H9 (cell line): ENCODE data around the gene TCFL5. TPM values are rescaled to one million over a fixed set of nuclear protein-coding genes. Genes with fewer than 3 reads are reported as not detected.

ENCODE experiments used
- DNase-seq: peaks from one replicate; pipeline ENCODE4 v3.0.0-alpha.2; 2017
- H2AFZ ChIP-seq: one replicate; pipeline ENCODE4 v1.6.1; 2013; ENCODE audit warnings: mild to moderate bottlenecking, low read length, control low read depth, moderate library complexity
- H2AK5ac ChIP-seq: 2 replicates; pipeline ENCODE4 v1.6.1; 2013; ENCODE audit warnings: low read length, control low read depth, mixed read lengths; ENCODE audit not compliant: insufficient read length
- H2BK120ac ChIP-seq: one replicate; pipeline ENCODE4 v1.6.1; 2013; ENCODE audit warnings: low read depth, mild to moderate bottlenecking, low read length, control low read depth, inconsistent platforms; ENCODE audit not compliant: poor library complexity, severe bottlenecking
- H2BK12ac ChIP-seq: 2 replicates; pipeline ENCODE4 v1.6.1; 2013; ENCODE audit warnings: low read length, control low read depth, mixed read lengths, low read depth; ENCODE audit not compliant: insufficient read length
- H2BK15ac ChIP-seq: 2 replicates; pipeline ENCODE4 v1.6.1; 2013; ENCODE audit warnings: low read depth, low read length, control low read depth
- H2BK20ac ChIP-seq: one replicate; pipeline ENCODE4 v1.6.1; 2013; ENCODE audit warnings: low read depth, mild to moderate bottlenecking, low read length, control low read depth, inconsistent platforms; ENCODE audit not compliant: poor library complexity, severe bottlenecking
- H2BK5ac ChIP-seq: 2 replicates; pipeline ENCODE4 v1.6.1; 2013; ENCODE audit warnings: low read length, control low read depth, mixed read lengths; ENCODE audit not compliant: insufficient read length
- H3K14ac ChIP-seq: 2 replicates; pipeline ENCODE4 v1.6.1; 2013; ENCODE audit warnings: low read length, control low read depth; ENCODE audit not compliant: insufficient read depth
- H3K18ac ChIP-seq: 2 replicates; pipeline ENCODE4 v1.6.1; 2013; ENCODE audit warnings: low read depth, mild to moderate bottlenecking, mixed read lengths, low read length, control low read depth; ENCODE audit not compliant: insufficient read length
- H3K23ac ChIP-seq: 2 replicates; pipeline ENCODE4 v1.6.1; 2013; ENCODE audit warnings: low read length, control low read depth, mixed read lengths, low read depth; ENCODE audit not compliant: insufficient read length
- H3K23me2 ChIP-seq: 2 replicates; pipeline ENCODE4 v1.6.1; 2013; ENCODE audit warnings: low read depth, mild to moderate bottlenecking, mixed read lengths, low read length, control low read depth; ENCODE audit not compliant: insufficient read length, poor library complexity, severe bottlenecking
- H3K27ac ChIP-seq: 2 replicates; pipeline ENCODE4 v1.5.1; 2013; ENCODE audit warnings: low read length, control low read depth, mixed read lengths, low read depth; ENCODE audit not compliant: insufficient read length
- H3K27me3 ChIP-seq: 2 replicates; pipeline ENCODE4 v1.6.1; 2013; ENCODE audit warnings: low read length, control low read depth, inconsistent platforms; ENCODE audit not compliant: insufficient read depth
- H3K4ac ChIP-seq: 2 replicates; pipeline ENCODE4 v1.6.1; 2013; ENCODE audit warnings: low read depth, mild to moderate bottlenecking, control low read depth, inconsistent platforms, low read length, moderate library complexity
- H3K4me1 ChIP-seq: 2 replicates; pipeline ENCODE4 v1.6.1; 2013; ENCODE audit warnings: low read length, control low read depth, inconsistent platforms; ENCODE audit not compliant: insufficient read depth
- H3K4me2 ChIP-seq: 2 replicates; pipeline ENCODE4 v1.6.1; 2013; ENCODE audit warnings: low read length, control low read depth, mixed read lengths; ENCODE audit not compliant: insufficient read length, insufficient read depth
- H3K56ac ChIP-seq: 2 replicates; pipeline ENCODE4 v1.6.1; 2013; ENCODE audit warnings: low read depth, mild to moderate bottlenecking, mixed read lengths, low read length, control low read depth; ENCODE audit not compliant: insufficient read length
- H3K79me1 ChIP-seq: 2 replicates; pipeline ENCODE4 v1.6.1; 2013; ENCODE audit warnings: low read depth, mild to moderate bottlenecking, moderate library complexity, low read length, control low read depth, inconsistent platforms; ENCODE audit not compliant: insufficient read depth, poor library complexity, severe bottlenecking
- H3K79me2 ChIP-seq: 2 replicates; pipeline ENCODE4 v1.6.1; 2013; ENCODE audit warnings: low read length, control low read depth, inconsistent platforms; ENCODE audit not compliant: insufficient read depth
- H3K9ac ChIP-seq: 2 replicates; pipeline ENCODE4 v1.6.1; 2013; ENCODE audit warnings: low read length, control low read depth, mixed read lengths; ENCODE audit not compliant: insufficient read length; ENCODE audit errors: extremely low read depth
- H3K9me3 ChIP-seq: one replicate; pipeline ENCODE4 v1.6.1; 2013; ENCODE audit warnings: low read depth, low read length, inconsistent platforms; ENCODE audit not compliant: control insufficient read depth
- H3T11ph ChIP-seq: one replicate; pipeline ENCODE4 v1.6.1; 2013; ENCODE audit warnings: mild to moderate bottlenecking, low read length, control low read depth, inconsistent platforms
- H4K20me1 ChIP-seq: one replicate; pipeline ENCODE4 v1.6.1; 2013; ENCODE audit not compliant: control insufficient read depth, insufficient read length, insufficient read depth
- H4K5ac ChIP-seq: 2 replicates; pipeline ENCODE4 v1.6.1; 2013; ENCODE audit warnings: low read depth, mild to moderate bottlenecking, mixed read lengths, low read length, control low read depth; ENCODE audit not compliant: insufficient read length
- H4K8ac ChIP-seq: replicated peaks from 2 replicates; pipeline ENCODE4 v1.6.1; 2013; ENCODE audit warnings: low read length, control low read depth, mixed read lengths, low read depth; ENCODE audit not compliant: insufficient read length
- H4K91ac ChIP-seq: 2 replicates; pipeline ENCODE4 v1.6.1; 2013; ENCODE audit warnings: low read depth, mild to moderate bottlenecking, moderate library complexity, mixed read lengths, low read length, control low read depth; ENCODE audit not compliant: insufficient read length
- H3K27ac Mint-ChIP-seq, 3 experiments: 2 replicates in 2 of 3; 3 replicates in 1 of 3; pipeline ENCODE4 v1.8.0; 2020 to 2021; ENCODE audit warnings: mixed read lengths in 3 of 3, mild to moderate bottlenecking in 1 of 3, moderate library complexity in 1 of 3
- H3K27me3 Mint-ChIP-seq: 2 replicates; pipeline ENCODE4 v1.8.0; 2021; ENCODE audit warnings: low read depth, mild to moderate bottlenecking, moderate library complexity, mixed read lengths
- H3K36me3 Mint-ChIP-seq, 3 experiments: 2 replicates in 2 of 3; 3 replicates in 1 of 3; pipeline ENCODE4 v1.8.0; 2020 to 2021; ENCODE audit warnings: low read depth in 3 of 3, mixed read lengths in 3 of 3; ENCODE audit not compliant: insufficient read depth in 1 of 3
- H3K4me1 Mint-ChIP-seq, 2 experiments: 2 replicates each; pipeline ENCODE4 v1.8.0; 2020; ENCODE audit warnings: mixed read lengths in 2 of 2
- H3K4me3 Mint-ChIP-seq, 2 experiments: 2 replicates in 1 of 2; 3 replicates in 1 of 2; pipeline ENCODE4 v1.8.0; 2020 to 2021; ENCODE audit warnings: mild to moderate bottlenecking in 2 of 2, mixed read lengths in 2 of 2, moderate library complexity in 1 of 2
- H3K9me3 Mint-ChIP-seq, 2 experiments: 2 replicates in 1 of 2; 3 replicates in 1 of 2; pipeline ENCODE4 v1.8.0; 2020; ENCODE audit warnings: mild to moderate bottlenecking in 2 of 2, mixed read lengths in 2 of 2, moderate library complexity in 1 of 2
- WGBS: extraction: QIAGEN DNeasy Blood & Tissue Kit; methylation state at CpG from one replicate; pipeline ENCODE4 v1.1.7; 2013; ENCODE audit warnings: missing lambda C conversion rate, low lambda C conversion rate, mixed read lengths; ENCODE audit not compliant: insufficient read length; ENCODE audit errors: extremely low coverage; 5-methylcytosine and 5-hydroxymethylcytosine counted together
- total RNA-seq: library from RNA; stranded (reverse); gene quantifications from 2 replicates; pipeline ENCODE4 v1.2.1, GENCODE V29; 2021
- TF ChIP-seq, protein P1 (sequence below): fragments of 200-600 bp; sonication (generic); conservative IDR thresholded peaks from 3 replicates; pipeline ENCODE4 v1.8.0; 2021; ENCODE audit warnings: antibody characterized with exemption, mild to moderate bottlenecking

Gene TCFL5
- total RNA-seq, 1 experiment from 2014 or later = 16.4 TPM

DNA sequence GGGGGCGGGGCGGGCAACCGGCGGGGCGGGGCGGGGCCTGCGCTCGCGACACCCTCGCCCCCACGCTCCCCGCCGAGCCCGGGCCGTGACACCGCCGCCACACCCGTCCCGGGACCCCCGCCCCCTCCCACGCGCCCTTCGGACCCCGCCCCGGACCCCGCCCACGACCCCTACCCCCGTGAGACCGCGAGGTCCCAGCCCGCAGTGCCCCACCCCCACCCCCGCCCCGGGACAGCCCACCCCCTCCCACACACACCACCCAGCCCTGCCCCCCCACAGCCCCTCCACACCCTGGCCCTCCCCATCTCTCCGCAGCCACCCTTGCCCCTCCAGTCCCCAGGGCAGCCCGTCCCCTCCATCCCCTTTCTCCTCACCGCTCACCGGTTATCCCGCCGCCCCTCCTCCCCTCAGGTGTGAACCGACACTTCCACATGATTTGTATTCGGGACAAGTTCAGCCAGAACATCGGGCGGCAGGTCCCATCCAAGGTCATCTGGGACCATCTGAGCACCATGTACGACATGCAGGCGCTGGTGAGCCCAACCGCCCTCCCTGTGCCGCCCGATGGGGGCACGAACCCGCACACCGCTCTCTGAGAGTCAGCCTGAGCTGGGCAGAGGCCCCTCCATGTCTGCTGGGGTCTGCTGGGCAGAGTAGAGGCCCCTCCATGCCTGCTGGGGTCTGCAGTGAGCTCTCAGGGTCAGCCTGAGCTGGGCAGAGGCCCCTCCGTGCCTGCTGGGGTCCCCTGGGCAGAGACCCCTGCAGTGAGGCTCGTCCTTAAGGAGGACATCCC lies 64.7 kb downstream of the TCFL5 start:
- no peak overlapping the region for H3T11ph ChIP-seq
- no peak overlapping the region for H2BK20ac ChIP-seq
- no CpG with 5 or more reads among the region's 53 CpGs for WGBS
- no peak overlapping the region for H3K18ac ChIP-seq
- H2AK5ac ChIP-seq = no peak overlapping the region
- no peaks in the 10 kb centered on the region for H3K79me2 ChIP-seq
- no peak overlapping the region for H3K27ac ChIP-seq
- Mint-ChIP-seq H3K27me3 (peaks cover 20% of the 10 kb centered on the region), H3K9me3 (no peaks in the 10 kb centered on the region), H3K27ac (0 out of 7 replicates have a peak overlapping the region, but pooled peaks of 1 of the 3 experiments have one; percentile 77), H3K4me3 (peak overlapping the region; percentile 74 to 88), H3K4me1 (peaks cover 9 to 14% of the 10 kb centered on the region in 2 experiments; a peak in 2 of 4 replicates), H3K36me3 (peaks cover 13 to 38% (median 34%) of the 10 kb centered on the region in 3 experiments)
- DNase-seq = no peak
- peaks cover 4% of the 10 kb centered on the region for H3K23me2 ChIP-seq
- H2BK120ac ChIP-seq = no peak overlapping the region
- H3K56ac ChIP-seq = no peak overlapping the region
- peak overlapping the region; percentile 22 for H3K4me2 ChIP-seq
- H4K8ac ChIP-seq = no peak overlapping the region
- no peak overlapping the region for H4K91ac ChIP-seq
- H3K4me1 ChIP-seq = no peaks in the 10 kb centered on the region
- no peak overlapping the region for H4K5ac ChIP-seq
- H2BK5ac ChIP-seq = no peak overlapping the region
- no peak overlapping the region for H3K23ac ChIP-seq
- no peak overlapping the region for H3K9ac ChIP-seq
- no peak overlapping the region for H2BK12ac ChIP-seq
- no peaks in the 10 kb centered on the region for H3K27me3 ChIP-seq
- H3K79me1 ChIP-seq = no peaks in the 10 kb centered on the region
- no peak overlapping the region for H2BK15ac ChIP-seq
- TF ChIP-seq, protein P1, sequence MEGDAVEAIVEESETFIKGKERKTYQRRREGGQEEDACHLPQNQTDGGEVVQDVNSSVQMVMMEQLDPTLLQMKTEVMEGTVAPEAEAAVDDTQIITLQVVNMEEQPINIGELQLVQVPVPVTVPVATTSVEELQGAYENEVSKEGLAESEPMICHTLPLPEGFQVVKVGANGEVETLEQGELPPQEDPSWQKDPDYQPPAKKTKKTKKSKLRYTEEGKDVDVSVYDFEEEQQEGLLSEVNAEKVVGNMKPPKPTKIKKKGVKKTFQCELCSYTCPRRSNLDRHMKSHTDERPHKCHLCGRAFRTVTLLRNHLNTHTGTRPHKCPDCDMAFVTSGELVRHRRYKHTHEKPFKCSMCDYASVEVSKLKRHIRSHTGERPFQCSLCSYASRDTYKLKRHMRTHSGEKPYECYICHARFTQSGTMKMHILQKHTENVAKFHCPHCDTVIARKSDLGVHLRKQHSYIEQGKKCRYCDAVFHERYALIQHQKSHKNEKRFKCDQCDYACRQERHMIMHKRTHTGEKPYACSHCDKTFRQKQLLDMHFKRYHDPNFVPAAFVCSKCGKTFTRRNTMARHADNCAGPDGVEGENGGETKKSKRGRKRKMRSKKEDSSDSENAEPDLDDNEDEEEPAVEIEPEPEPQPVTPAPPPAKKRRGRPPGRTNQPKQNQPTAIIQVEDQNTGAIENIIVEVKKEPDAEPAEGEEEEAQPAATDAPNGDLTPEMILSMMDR = no peak
- no peak overlapping the region for H2AFZ ChIP-seq
- H3K4ac ChIP-seq = no peak overlapping the region
- H4K20me1 ChIP-seq = no peaks in the 10 kb centered on the region
- no peak overlapping the region for H3K14ac ChIP-seq
- no peaks in the 10 kb centered on the region for H3K9me3 ChIP-seq
